ENCODE data around the gene COLEC12. TPM values are rescaled to one million over a fixed set of nuclear protein-coding genes. Genes with fewer than 3 reads are reported as not detected.

COLEC12 gene
- total RNA-seq, 1 donor from 2014 or later: 93.7 TPM

- DNase-seq (ENCODE audit: low spot score): no peak
Observed at GRCh38 chr18:506264-506663, 5.8 kb upstream of the COLEC12 start.

GRCh38 chr18:505483-506122 is 5.1 kb upstream of the COLEC12 start:
- no peak for DNase-seq (ENCODE audit: low spot score)

- DNase-seq (ENCODE audit: low spot score): no peak
Observed at GRCh38 chr18:501406-501714, 859 bp upstream of the COLEC12 start.

GRCh38 chr18:499776-500631 is 497 bp downstream of the COLEC12 start:
- peak; percentile 37 for DNase-seq (ENCODE audit: low spot score)

GRCh38 chr18:498931-499775 is 1.3 kb downstream of the COLEC12 start:
- peak; percentile 88 for DNase-seq (ENCODE audit: low spot score)

- no peak for DNase-seq (ENCODE audit: low spot score)
Observed at GRCh38 chr18:497688-498087, 2.8 kb downstream of the COLEC12 start.

- DNase-seq (ENCODE audit: low spot score): no peak
Observed at GRCh38 chr18:495452-495851, 5.0 kb downstream of the COLEC12 start.

- no peak for DNase-seq (ENCODE audit: low spot score)
Observed at GRCh38 chr18:495017-495416, 5.5 kb downstream of the COLEC12 start.

- DNase-seq (ENCODE audit: low spot score): no peak
Observed at GRCh38 chr18:493986-494983, 6.2 kb downstream of the COLEC12 start.

GRCh38 chr18:492451-492850 is 8.1 kb downstream of the COLEC12 start:
- DNase-seq (ENCODE audit: low spot score): no peak

GRCh38 chr18:490624-491023 is 9.9 kb downstream of the COLEC12 start:
- DNase-seq (ENCODE audit: low spot score): no peak

- no peak for DNase-seq (ENCODE audit: low spot score)
Observed at GRCh38 chr18:490024-490366, 10.5 kb downstream of the COLEC12 start.

GRCh38 chr18:489244-490023 is 11.1 kb downstream of the COLEC12 start:
- DNase-seq (ENCODE audit: low spot score): no peak

GRCh38 chr18:486929-487740 is 13.4 kb downstream of the COLEC12 start:
- no peak for DNase-seq (ENCODE audit: low spot score)

- DNase-seq (ENCODE audit: low spot score): no peak
Observed at GRCh38 chr18:484749-485464, 15.6 kb downstream of the COLEC12 start.

- DNase-seq (ENCODE audit: low spot score): no peak
Observed at GRCh38 chr18:478681-479080, 21.8 kb downstream of the COLEC12 start.

GRCh38 chr18:477565-477964 is 22.9 kb downstream of the COLEC12 start:
- no peak for DNase-seq (ENCODE audit: low spot score)

- DNase-seq (ENCODE audit: low spot score): no peak
Observed at GRCh38 chr18:476251-476664, 24.2 kb downstream of the COLEC12 start.

All from umbilical cord (tissue), 2 donors.